SK-N-MC (cell line): ENCODE results near the gene KYNU.

Source experiments
- EZH2 ChIP-seq: fragments of 200-600 bp; sonication (generic); IDR thresholded peaks from one replicate; pipeline ENCODE4 v1.6.1; 2017; ENCODE audit warnings: antibody characterized with exemption
- POLR2AphosphoS5 ChIP-seq: IDR thresholded peaks from 2 replicates; pipeline ENCODE4 v1.6.1; 2012; ENCODE audit warnings: mild to moderate bottlenecking, low read depth, low read length, borderline replicate concordance

DNA sequence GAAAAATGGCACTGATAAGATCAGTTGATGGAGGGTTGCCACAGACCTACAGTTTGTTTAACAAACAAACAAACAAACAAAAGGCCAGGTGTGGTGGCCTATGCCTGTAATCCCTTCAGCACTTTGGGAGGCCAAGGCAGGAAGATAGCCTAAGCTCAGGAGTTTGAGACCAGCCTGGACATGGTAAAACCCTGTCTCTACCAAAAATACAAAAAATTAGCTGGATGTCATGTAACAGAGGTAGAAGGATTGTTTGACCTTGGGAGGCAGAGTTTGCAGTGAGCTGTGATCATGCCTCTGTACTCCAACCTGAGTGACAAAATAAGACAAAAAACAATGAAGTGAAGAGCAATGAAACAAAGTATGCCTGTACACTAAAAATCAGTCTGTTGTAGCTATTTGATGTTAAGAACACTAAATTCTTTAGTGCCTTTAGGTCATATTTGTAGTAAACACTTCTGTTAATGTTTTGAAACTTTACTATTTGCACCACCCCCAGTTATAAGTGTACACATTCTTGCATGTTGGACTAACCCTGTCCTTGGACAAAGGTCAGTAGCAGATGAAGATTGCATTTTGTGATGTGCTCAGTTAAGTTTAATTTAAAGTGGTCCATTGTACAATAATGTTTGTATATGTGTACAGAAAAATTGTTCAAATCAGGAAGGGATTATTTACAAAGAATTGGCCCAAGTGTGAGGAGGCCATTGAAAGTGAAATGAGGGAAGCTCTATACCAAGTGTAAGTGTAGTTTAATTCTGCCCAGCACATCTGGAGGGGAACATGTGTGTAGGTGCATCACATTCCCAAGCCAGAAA is 73.9 kb downstream of the KYNU start:
- TF ChIP-seq POLR2AphosphoS5 (no peak), EZH2 (no peak)
